Endodermal cell (in vitro differentiated cells): Measurements from ENCODE around the gene EXOC3L2. TPM values are rescaled to one million over a fixed set of nuclear protein-coding genes. Genes with fewer than 3 reads are reported as not detected.

Experiments
- DNase-seq: peaks from one replicate; pipeline ENCODE4 v3.0.0-alpha.2; 2017
- H3K27ac ChIP-seq: 2 replicates; pipeline ENCODE4 v1.5.1; 2013; ENCODE audit warnings: mild to moderate bottlenecking, low read depth, low read length, moderate library complexity
- H3K27me3 ChIP-seq: 2 replicates; pipeline ENCODE4 v1.6.1; 2013; ENCODE audit warnings: mild to moderate bottlenecking, low read length, moderate library complexity; ENCODE audit not compliant: insufficient read depth, control insufficient read depth, poor library complexity, severe bottlenecking
- H3K36me3 ChIP-seq: 2 replicates; pipeline ENCODE4 v1.7.0; 2013; ENCODE audit warnings: mild to moderate bottlenecking, low read length, moderate library complexity; ENCODE audit not compliant: control insufficient read depth, insufficient read depth
- H3K4me1 ChIP-seq: one replicate; pipeline ENCODE4 v1.7.0; 2013; ENCODE audit warnings: low read length; ENCODE audit not compliant: control insufficient read depth, insufficient read depth
- H3K4me3 ChIP-seq: 2 replicates; pipeline ENCODE4 v1.5.1; 2013; ENCODE audit warnings: mild to moderate bottlenecking, low read length, moderate library complexity
- H3K9ac ChIP-seq: 2 replicates; pipeline ENCODE4 v1.6.1; 2013; ENCODE audit warnings: mild to moderate bottlenecking, low read length, moderate library complexity; ENCODE audit not compliant: poor library complexity, severe bottlenecking; ENCODE audit errors: extremely low read depth
- H3K9me3 ChIP-seq: 2 replicates; pipeline ENCODE4 v1.6.1; 2013; ENCODE audit warnings: mild to moderate bottlenecking, low read length, moderate library complexity; ENCODE audit not compliant: control insufficient read depth
- H3K27ac Mint-ChIP-seq: 2 replicates; pipeline ENCODE4 v1.8.0; 2020; ENCODE audit warnings: mixed read lengths
- H3K27me3 Mint-ChIP-seq: 2 replicates; pipeline ENCODE4 v1.8.0; 2021; ENCODE audit warnings: mild to moderate bottlenecking, mixed read lengths; ENCODE audit not compliant: insufficient read depth
- H3K36me3 Mint-ChIP-seq: 2 replicates; pipeline ENCODE4 v1.8.0; 2020; ENCODE audit warnings: low read depth, mixed read lengths
- H3K4me1 Mint-ChIP-seq: 2 replicates; pipeline ENCODE4 v1.8.0; 2020; ENCODE audit warnings: mixed read lengths
- H3K4me3 Mint-ChIP-seq: 2 replicates; pipeline ENCODE4 v1.8.0; 2020; ENCODE audit warnings: mild to moderate bottlenecking, moderate library complexity, mixed read lengths
- H3K9me3 Mint-ChIP-seq: 2 replicates; pipeline ENCODE4 v1.8.0; 2020; ENCODE audit warnings: mild to moderate bottlenecking, mixed read lengths
- CTCF ChIP-seq: fragments of 200-600 bp; sonication (generic); conservative IDR thresholded peaks from 2 replicates; pipeline ENCODE4 v1.5.0; 2021; ENCODE audit warnings: antibody characterized with exemption, mild to moderate bottlenecking
- WGBS, 2 experiments: methylation state at CpG; one replicate each; pipeline versions ENCODE4 v1.1.5 to v1.1.7; 2013; ENCODE audit warnings: missing lambda C conversion rate in 2 of 2, mixed read lengths in 1 of 2; ENCODE audit not compliant: insufficient coverage in 1 of 2, insufficient read length in 1 of 2; 5-methylcytosine and 5-hydroxymethylcytosine counted together
- total RNA-seq, 2 donors: library from RNA; stranded (reverse); fragmentation: NEBNext Ultra II Directional in 1 of 2; extraction: Animal tissue kit (Norgen Biotek cat#: 25700) in 1 of 2; gene quantifications; 2 replicates in 1 of 2; 3 replicates in 1 of 2; pipeline ENCODE4 v1.2.1, GENCODE V29; 2021

The EXOC3L2 gene
- total RNA-seq, 2 donors from 2014 or later = 0.11 TPM; not detected in 1

- Mint-ChIP-seq H3K9me3 (no peaks in the 10 kb centered on the region), H3K36me3 (peaks cover 6% of the 10 kb centered on the region), H3K4me3 (peak overlapping the region; percentile 67), H3K27me3 (peaks cover 19% of the 10 kb centered on the region), H3K27ac (no peak overlapping the region), H3K4me1 (peaks cover 17% of the 10 kb centered on the region)
- H3K9me3 ChIP-seq = no peaks in the 10 kb centered on the region
- peak overlapping the region; percentile 87 for H3K4me3 ChIP-seq
- TF ChIP-seq CTCF = no peak
- DNase-seq = peak; percentile 63
- H3K9ac ChIP-seq = peak overlapping the region; percentile 32
- WGBS, 2 experiments = 58 to 72% methylated on average over 5 to 10 of the region's 14 CpGs
- no peaks in the 10 kb centered on the region for H3K27me3 ChIP-seq
- peaks cover 10% of the 10 kb centered on the region for H3K36me3 ChIP-seq
- no peak overlapping the region for H3K27ac ChIP-seq
- peaks cover 2% of the 10 kb centered on the region for H3K4me1 ChIP-seq
Observed at GRCh38 chr19:45250216-45250831, 5.1 kb upstream of the EXOC3L2 start.

DNA sequence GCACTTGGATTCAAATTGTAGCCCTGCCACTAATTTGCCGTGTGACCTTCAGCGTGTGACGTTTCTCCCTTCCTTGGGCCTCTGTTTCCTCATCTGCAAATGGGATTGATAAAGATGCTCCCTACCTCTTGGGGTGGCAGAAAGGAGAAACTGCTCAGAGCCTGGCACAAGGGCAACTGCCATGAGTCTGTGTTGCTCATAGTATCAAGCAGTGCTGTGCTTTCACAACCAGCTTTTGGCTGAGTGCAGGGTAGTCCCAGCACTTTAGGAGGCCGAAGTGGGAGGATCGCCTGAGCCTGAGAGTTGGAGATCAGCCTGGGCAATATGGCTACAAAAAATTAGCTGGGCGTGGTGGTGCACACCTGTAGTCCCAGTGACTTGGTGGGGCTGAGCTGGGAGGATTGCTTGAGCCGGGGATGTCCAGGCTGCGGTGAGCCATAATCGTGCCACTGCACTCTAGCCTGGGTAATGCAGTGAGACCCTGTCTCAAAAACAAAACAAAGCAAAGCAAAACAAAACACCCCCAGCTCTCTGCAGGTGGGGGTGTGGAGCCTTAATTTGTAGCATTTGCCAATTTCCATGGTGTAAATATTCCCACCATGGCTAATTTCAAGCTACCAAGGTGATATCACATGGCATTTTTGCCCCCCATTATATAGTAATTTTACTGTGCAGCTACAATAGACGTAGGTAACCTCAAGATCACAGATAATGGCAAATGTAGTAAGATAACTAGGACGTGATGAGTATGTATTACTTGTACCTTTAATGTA is 4.2 kb upstream of the EXOC3L2 start:
- no peak overlapping the region for H3K27ac ChIP-seq
- H3K4me3 ChIP-seq = no peak overlapping the region
- no peak overlapping the region for H3K9ac ChIP-seq
- no peaks in the 10 kb centered on the region for H3K9me3 Mint-ChIP-seq
- TF ChIP-seq CTCF = no peak
- no peaks in the 10 kb centered on the region for H3K9me3 ChIP-seq
- no peaks in the 10 kb centered on the region for H3K27me3 ChIP-seq
- peaks cover 3% of the 10 kb centered on the region for H3K4me1 ChIP-seq
- H3K27ac Mint-ChIP-seq = no peak overlapping the region
- H3K4me1 Mint-ChIP-seq = peaks cover 17% of the 10 kb centered on the region
- DNase-seq = no peak
- H3K4me3 Mint-ChIP-seq = no peak overlapping the region
- H3K36me3 Mint-ChIP-seq = peaks cover 5% of the 10 kb centered on the region
- peaks cover 25% of the 10 kb centered on the region for H3K27me3 Mint-ChIP-seq
- H3K36me3 ChIP-seq = peaks cover 10% of the 10 kb centered on the region
- 72 to 74% methylated on average over 6 to 11 of the region's 11 CpGs for WGBS, 2 experiments

GRCh38 chr19:45247136-45247535 is 1.9 kb upstream of the EXOC3L2 start:
- H3K4me1 Mint-ChIP-seq = peaks cover 3% of the 10 kb centered on the region
- Histone ChIP-seq H3K27ac (no peak overlapping the region), H3K4me1 (peaks cover 3% of the 10 kb centered on the region), H3K36me3 (no peaks in the 10 kb centered on the region), H3K9me3 (no peaks in the 10 kb centered on the region), H3K4me3 (no peak overlapping the region), H3K9ac (no peak overlapping the region), H3K27me3 (no peaks in the 10 kb centered on the region)
- no peak overlapping the region for H3K27ac Mint-ChIP-seq
- TF ChIP-seq CTCF = no peak
- H3K36me3 Mint-ChIP-seq = no peaks in the 10 kb centered on the region
- H3K27me3 Mint-ChIP-seq = peaks cover 34% of the 10 kb centered on the region
- H3K4me3 Mint-ChIP-seq = no peak overlapping the region
- no peaks in the 10 kb centered on the region for H3K9me3 Mint-ChIP-seq
- WGBS, 2 experiments = 93 to 100% methylated on average over 5 to 8 of the region's 8 CpGs
- DNase-seq = no peak
